ENCODE results near the gene COL4A2.

COL4A2 gene

DNA sequence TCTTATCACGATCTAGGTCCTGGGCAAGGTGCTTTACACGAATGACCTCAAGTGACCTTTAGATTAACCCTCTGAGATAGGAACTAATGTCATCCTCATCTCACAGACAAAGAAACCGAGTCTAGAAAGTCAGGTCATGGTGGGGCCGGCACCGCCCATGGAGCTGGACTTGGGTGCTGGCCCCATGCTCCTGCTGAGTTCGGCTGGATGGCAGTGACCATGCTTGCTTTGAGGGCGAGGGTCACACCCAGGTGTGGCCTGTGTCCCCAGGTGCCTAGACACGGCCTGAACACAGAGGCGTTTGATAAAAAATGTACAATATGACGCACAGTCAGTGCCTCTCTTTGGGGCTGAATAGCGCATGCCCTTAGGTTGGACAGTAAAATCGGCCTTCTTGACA, 26.8 kb downstream of the COL4A2 start:
- no peak for DNase-seq (ENCODE audit: low read depth, low spot score)
- ChIA-PET CTCF (interaction anchor here (1.3 kb wide), 2 partner anchors 78 to 82 kb away, joined by 3 read pairs; no protein-coding TSS in a partner anchor), POLR2A (interaction anchor here (0.7 kb wide), 1 partner anchor 87 kb away, joined by 4 read pairs; no protein-coding TSS in a partner anchor)
- TF ChIP-seq, protein P1, sequence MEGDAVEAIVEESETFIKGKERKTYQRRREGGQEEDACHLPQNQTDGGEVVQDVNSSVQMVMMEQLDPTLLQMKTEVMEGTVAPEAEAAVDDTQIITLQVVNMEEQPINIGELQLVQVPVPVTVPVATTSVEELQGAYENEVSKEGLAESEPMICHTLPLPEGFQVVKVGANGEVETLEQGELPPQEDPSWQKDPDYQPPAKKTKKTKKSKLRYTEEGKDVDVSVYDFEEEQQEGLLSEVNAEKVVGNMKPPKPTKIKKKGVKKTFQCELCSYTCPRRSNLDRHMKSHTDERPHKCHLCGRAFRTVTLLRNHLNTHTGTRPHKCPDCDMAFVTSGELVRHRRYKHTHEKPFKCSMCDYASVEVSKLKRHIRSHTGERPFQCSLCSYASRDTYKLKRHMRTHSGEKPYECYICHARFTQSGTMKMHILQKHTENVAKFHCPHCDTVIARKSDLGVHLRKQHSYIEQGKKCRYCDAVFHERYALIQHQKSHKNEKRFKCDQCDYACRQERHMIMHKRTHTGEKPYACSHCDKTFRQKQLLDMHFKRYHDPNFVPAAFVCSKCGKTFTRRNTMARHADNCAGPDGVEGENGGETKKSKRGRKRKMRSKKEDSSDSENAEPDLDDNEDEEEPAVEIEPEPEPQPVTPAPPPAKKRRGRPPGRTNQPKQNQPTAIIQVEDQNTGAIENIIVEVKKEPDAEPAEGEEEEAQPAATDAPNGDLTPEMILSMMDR (IDR thresholded peaks at IDR 0.05; ENCODE audit: insufficient read depth, low read length, missing control alignments), result no peak
- H3K4me3 ChIP-seq (ENCODE audit: low read depth, low read length), result no peak overlapping the region

DNA sequence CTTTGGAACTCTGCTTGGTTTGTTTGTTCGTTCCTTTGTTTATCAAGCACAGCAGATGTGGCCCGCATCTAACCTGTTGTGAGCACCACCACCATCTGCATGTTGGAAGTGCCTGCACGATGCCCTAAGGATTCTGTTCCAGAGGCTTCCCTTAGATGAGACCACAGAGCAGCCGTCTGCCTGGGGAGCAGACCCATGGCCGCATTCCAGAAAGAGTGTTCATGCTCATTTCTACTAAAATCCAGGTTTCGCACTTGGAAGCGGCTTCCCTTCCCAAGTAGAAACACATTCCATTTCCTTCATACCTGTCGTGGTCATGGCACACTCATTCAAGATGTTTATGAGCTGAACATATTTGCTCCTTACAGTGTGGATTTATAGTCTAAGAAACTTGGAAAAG, 27.2 kb downstream of the COL4A2 start:
- POLR2A ChIA-PET, result no interaction called here
- CTCF ChIA-PET, result interaction anchor here (1.3 kb wide), 2 partner anchors 78 to 82 kb away, joined by 3 read pairs; no protein-coding TSS in a partner anchor
- no peak for DNase-seq (ENCODE audit: low read depth, low spot score)
- no peak overlapping the region for H3K4me3 ChIP-seq (ENCODE audit: low read depth, low read length)
- TF ChIP-seq, protein P1 (IDR thresholded peaks at IDR 0.05; ENCODE audit: insufficient read depth, low read length, missing control alignments), result no peak

DNA sequence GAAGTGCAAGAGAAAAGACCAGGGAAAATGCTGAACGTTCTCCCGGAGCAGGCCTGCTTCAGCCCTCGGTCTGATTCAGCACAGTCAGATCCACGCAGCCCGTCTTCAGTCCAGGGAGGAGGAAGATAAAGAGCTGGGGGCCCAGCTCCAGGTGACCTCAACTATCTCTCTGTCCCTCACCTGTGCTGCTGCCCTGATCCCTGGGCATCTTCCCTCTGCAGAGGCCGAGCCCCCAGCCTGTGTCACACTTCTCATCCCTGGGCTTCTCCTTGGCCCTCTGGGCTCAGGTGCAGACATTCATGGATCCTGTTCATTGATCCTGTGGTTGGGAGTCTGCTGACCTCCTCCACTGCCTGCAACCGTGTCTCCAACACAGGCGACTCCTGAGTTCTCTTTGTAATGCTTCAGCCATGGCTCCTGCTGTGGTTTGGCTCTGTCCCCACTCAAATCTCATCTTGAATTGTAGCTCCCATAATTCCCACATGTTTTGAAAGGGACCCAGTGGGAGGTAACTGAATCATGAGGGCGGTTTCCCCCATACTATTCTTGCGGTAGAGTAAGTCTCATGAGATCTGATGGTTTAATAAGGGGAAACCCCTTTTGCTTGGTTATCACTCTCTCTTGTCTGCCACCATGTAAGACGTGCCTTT, 27.9 kb downstream of the COL4A2 start:
- ChIA-PET POLR2A (no interaction called here), CTCF (interaction anchor here (1.3 kb wide), 1 partner anchor 77 kb away, joined by 3 read pairs; no protein-coding TSS in a partner anchor)
- H3K4me3 ChIP-seq (ENCODE audit: low read depth, low read length), result no peak overlapping the region
- DNase-seq (ENCODE audit: low read depth, low spot score), result no peak
- TF ChIP-seq, protein P1 (IDR thresholded peaks at IDR 0.05; ENCODE audit: insufficient read depth, low read length, missing control alignments), result no peak

DNA sequence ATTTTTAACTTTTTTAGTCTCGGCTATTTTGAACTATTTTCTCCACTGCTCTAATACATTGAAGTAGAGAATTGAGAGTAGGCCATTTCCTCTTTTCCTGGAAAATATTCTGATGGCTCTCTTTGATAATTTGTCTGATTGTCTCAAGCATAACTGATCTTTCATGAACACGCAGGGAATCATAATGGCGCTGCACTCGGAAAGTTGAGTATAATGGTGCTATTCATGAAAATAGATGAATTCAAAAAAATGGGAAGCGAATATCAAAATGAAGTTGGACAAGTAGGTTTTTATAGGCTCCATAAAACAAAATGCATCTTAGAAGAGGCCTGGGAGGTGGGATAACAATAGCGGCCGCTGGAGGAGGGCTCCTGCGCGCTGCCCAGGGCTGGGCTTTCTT, 29.0 kb downstream of the COL4A2 start:
- ChIA-PET POLR2A (no interaction called here), CTCF (no interaction called here)
- DNase-seq (ENCODE audit: low read depth, low spot score), result no peak
- TF ChIP-seq, protein P1 (IDR thresholded peaks at IDR 0.05; ENCODE audit: insufficient read depth, low read length, missing control alignments), result no peak
- no peak overlapping the region for H3K4me3 ChIP-seq (ENCODE audit: low read depth, low read length)

DNA sequence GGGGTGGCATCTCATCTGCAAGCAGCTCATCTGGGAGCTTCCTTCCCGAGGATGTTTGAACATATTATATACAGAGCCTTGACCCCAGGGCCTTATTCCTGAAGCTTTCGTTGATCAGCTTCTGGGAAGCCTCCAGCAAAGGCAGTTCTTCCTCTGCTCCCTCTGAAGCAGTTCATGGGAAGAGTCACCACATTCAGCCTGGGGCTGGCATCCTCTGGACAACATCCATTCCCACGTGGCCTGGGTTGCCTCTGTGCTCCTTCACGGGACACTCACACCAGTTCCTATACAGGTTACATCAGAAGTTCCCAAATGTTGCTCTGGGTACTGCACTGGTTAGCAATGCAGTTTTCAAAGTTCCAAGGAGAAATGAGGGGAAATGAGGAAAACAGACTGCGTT, 29.6 kb downstream of the COL4A2 start:
- no peak for DNase-seq (ENCODE audit: low read depth, low spot score)
- ChIA-PET POLR2A (no interaction called here), CTCF (no interaction called here)
- TF ChIP-seq, protein P1 (IDR thresholded peaks at IDR 0.05; ENCODE audit: insufficient read depth, low read length, missing control alignments), result no peak
- H3K4me3 ChIP-seq (ENCODE audit: low read depth, low read length), result no peak overlapping the region

DNA sequence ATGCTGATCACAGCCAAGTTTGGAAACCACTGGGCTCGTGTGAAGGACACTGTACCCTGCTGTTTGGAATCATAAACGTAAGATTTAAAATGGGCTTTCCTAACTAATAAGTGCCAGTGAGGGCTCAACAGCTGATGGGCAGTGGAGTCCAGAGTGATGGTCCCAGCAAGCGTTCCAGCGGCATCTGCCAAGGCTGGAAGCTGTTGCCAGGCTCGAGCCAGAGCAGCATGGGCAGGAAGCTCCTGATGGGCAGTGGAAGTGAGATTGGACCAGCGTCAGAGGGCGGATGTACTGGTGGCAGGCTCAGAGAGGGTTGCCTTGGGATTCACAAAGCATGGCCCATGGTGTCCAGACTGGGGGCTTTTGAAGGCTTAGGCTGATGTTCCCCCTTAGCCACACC, 30.2 kb downstream of the COL4A2 start:
- H3K4me3 ChIP-seq (ENCODE audit: low read depth, low read length), result no peak overlapping the region
- ChIA-PET POLR2A (no interaction called here), CTCF (no interaction called here)
- DNase-seq (ENCODE audit: low read depth, low spot score), result no peak
- TF ChIP-seq, protein P1 (IDR thresholded peaks at IDR 0.05; ENCODE audit: insufficient read depth, low read length, missing control alignments), result no peak

Data from AG04449 (cell line).